ENCODE results near the gene CDC123.

CDC123 gene

GRCh38 chr10:12252882-12253546, 57.0 kb downstream of the CDC123 start:
- no peak for DNase-seq (ENCODE audit: low read depth)
- no peak overlapping the region for H3K4me3 ChIP-seq (ENCODE audit: control insufficient read depth, low read depth, low read length)
- TF ChIP-seq, protein P1, sequence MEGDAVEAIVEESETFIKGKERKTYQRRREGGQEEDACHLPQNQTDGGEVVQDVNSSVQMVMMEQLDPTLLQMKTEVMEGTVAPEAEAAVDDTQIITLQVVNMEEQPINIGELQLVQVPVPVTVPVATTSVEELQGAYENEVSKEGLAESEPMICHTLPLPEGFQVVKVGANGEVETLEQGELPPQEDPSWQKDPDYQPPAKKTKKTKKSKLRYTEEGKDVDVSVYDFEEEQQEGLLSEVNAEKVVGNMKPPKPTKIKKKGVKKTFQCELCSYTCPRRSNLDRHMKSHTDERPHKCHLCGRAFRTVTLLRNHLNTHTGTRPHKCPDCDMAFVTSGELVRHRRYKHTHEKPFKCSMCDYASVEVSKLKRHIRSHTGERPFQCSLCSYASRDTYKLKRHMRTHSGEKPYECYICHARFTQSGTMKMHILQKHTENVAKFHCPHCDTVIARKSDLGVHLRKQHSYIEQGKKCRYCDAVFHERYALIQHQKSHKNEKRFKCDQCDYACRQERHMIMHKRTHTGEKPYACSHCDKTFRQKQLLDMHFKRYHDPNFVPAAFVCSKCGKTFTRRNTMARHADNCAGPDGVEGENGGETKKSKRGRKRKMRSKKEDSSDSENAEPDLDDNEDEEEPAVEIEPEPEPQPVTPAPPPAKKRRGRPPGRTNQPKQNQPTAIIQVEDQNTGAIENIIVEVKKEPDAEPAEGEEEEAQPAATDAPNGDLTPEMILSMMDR (IDR thresholded peaks at IDR 0.05; ENCODE audit: control insufficient read depth, insufficient read depth, low read depth, low read length, missing control alignments), result peak; percentile 36

DNA sequence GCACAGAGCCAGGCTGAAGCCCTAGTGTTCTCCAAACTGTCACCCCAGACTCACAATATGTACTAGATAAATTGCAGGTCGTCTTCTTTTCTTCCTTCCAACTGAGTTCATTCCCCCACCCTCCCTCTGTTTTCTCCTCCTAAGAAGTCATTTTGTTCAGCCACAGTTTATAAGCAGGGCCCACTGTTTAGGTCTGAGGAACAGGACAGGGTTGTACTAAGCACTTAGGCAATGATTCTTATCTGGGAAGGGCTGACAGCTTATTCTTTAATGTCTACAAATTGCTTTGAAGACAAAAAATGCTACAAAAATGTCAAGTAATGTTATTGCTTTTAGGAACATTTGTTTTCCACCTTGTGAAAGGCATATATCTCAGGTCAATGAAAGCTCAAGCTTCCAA, 59.1 kb downstream of the CDC123 start:
- TF ChIP-seq, protein P1 (IDR thresholded peaks at IDR 0.05; ENCODE audit: control insufficient read depth, insufficient read depth, low read depth, low read length, missing control alignments), result no peak
- no peak overlapping the region for H3K4me3 ChIP-seq (ENCODE audit: control insufficient read depth, low read depth, low read length)
- no peak for DNase-seq (ENCODE audit: low read depth)

GRCh38 chr10:12259988-12260387, 64.0 kb downstream of the CDC123 start:
- DNase-seq (ENCODE audit: low read depth), result no peak
- H3K4me3 ChIP-seq (ENCODE audit: control insufficient read depth, low read depth, low read length), result no peak overlapping the region
- TF ChIP-seq, protein P1 (IDR thresholded peaks at IDR 0.05; ENCODE audit: control insufficient read depth, insufficient read depth, low read depth, low read length, missing control alignments), result no peak

DNA sequence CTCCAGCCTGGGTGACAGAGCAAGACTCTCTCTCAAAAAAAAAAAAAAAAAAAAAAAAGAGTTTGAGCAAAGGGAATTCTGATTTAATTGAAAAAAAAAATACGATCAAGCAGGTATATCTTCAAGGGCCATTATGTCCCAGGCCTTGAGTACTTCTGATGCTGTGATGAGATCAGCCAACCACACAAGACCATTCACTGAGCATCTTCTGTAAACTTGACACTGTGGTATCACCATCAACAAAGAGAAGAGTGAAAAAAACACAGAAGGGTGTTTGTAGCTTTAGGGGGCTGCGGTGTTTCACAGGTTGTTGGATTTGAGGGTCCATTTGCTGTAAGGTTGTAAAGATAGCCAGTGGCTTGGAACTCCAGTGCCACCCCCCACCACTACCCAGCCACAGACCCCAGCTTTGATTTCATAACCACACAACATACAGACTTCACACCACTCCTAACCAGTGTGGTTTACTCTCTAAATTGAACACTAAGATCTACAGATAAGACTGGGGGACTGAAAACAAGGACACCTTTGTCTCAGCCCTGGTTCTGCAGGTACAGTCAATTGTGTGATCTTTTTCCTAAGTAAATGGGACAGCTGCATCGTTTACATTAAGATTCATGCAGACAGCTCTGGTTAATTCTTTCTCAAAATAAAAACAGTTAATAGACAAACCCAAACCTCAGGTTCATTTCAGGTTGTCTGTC, 66.4 kb downstream of the CDC123 start:
- TF ChIP-seq, protein P1 (IDR thresholded peaks at IDR 0.05; ENCODE audit: control insufficient read depth, insufficient read depth, low read depth, low read length, missing control alignments), result no peak
- DNase-seq (ENCODE audit: low read depth), result no peak
- no peak overlapping the region for H3K4me3 ChIP-seq (ENCODE audit: control insufficient read depth, low read depth, low read length)

DNA sequence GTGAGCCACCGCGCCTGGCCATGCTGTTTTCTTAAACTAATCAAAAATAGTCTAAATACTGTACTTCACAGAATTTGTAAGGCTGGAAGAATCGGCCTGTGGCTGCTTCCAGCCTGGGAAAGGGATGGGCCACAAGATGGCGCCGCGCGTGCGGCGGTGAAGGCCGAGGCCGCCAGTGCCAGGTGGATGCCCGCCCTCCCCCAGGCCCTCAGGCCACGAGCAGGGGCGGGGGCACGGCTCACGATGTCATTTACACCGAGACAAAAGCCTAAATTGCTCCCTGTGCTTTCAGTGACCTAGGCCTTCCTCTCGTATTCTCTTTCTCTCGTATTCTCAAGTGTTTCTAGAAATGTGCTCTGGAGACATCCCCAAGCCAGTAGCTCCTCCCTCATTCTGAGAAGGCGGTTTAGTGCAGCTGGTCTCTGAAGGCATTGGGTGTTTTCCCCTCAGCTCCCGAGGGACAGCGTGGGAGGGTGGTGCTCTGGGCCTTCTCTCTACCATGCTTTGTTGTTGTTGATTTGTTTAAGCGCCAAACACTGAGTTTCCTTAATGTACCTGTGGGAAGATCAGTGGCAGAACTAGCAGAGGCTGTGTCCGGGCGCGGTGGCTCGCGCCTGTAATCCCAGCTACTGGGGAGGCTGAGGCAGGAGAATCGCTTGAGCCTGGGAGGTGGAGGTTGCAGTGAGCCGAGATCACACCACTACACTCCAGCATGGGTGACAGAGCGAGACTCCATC, 68.4 kb downstream of the CDC123 start:
- H3K4me3 ChIP-seq (ENCODE audit: control insufficient read depth, low read depth, low read length), result peak overlapping the region; percentile 41
- TF ChIP-seq, protein P1 (IDR thresholded peaks at IDR 0.05; ENCODE audit: control insufficient read depth, insufficient read depth, low read depth, low read length, missing control alignments), result peak; percentile 81
- DNase-seq (ENCODE audit: low read depth), result no peak

- DNase-seq (ENCODE audit: low read depth), result no peak
- no peak overlapping the region for H3K4me3 ChIP-seq (ENCODE audit: control insufficient read depth, low read depth, low read length)
- TF ChIP-seq, protein P1 (IDR thresholded peaks at IDR 0.05; ENCODE audit: control insufficient read depth, insufficient read depth, low read depth, low read length, missing control alignments), result no peak
Observed at GRCh38 chr10:12269056-12269455, 73.1 kb downstream of the CDC123 start.
